C4-2B (cell line): ENCODE measurements around the gene RPS27.
A peak's percentile ranks its signal among the peaks of the same experiment; 100 is the strongest.

Source experiments
- CTCF ChIP-seq: fragments of 450-650 bp; conservative IDR thresholded peaks from 2 replicates; pipeline ENCODE4 v1.5.1; 2017; ENCODE audit warnings: mild to moderate bottlenecking
- ZFX ChIP-seq: fragments of 450-650 bp; IDR thresholded peaks from 2 replicates; pipeline ENCODE4 v1.6.1; 2017

GRCh38 chr1:153977250-153978240 lies 13.0 kb upstream of the RPS27 start, which contains the start of gene JTB:
- TF ChIP-seq CTCF: no peak
- peak; percentile 94 for TF ChIP-seq ZFX
